Measurements from ENCODE around the gene CCNC. TPM values are rescaled to one million over a fixed set of nuclear protein-coding genes. Genes with fewer than 3 reads are reported as not detected.

The CCNC gene
- total RNA-seq, 4 donors from 2014 or later, result 35.6 to 69.4 (median 67.1) TPM

DNA sequence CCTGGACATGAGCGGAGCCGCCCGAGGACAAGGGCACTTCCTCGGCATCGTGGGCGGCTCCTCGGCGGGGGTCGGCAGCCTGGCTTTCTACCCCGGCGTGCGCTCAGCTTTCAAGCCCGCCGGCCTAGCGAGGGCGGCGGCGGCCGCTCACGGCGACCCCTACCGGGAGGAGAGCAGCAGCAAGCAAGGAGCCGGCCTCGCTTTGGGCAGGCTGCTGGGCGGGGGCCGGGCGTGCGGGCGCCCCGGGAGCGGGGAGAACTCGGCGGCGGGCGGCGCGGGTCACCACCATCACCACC, 44.9 kb upstream of the CCNC start:
- peaks cover 31 to 100% (median 66%) of the 10 kb centered on the region in 4 donors for H3K27me3 ChIP-seq
- no CpG with 5 or more reads among the region's 37 CpGs for WGBS, 2 donors
- H3K4me3 ChIP-seq, result peak overlapping the region; percentile 34 to 68 (median 48)
- H3K36me3 ChIP-seq, result no peaks in the 10 kb centered on the region
- no peak overlapping the region for H3K27ac ChIP-seq
- intact Hi-C loops (cut with DNase I), result no loop called here
- no peaks in the 10 kb centered on the region for H3K9me3 ChIP-seq
- no peak for TF ChIP-seq POLR2A (IDR thresholded peaks at IDR 0.05)
- TF ChIP-seq, protein P1, sequence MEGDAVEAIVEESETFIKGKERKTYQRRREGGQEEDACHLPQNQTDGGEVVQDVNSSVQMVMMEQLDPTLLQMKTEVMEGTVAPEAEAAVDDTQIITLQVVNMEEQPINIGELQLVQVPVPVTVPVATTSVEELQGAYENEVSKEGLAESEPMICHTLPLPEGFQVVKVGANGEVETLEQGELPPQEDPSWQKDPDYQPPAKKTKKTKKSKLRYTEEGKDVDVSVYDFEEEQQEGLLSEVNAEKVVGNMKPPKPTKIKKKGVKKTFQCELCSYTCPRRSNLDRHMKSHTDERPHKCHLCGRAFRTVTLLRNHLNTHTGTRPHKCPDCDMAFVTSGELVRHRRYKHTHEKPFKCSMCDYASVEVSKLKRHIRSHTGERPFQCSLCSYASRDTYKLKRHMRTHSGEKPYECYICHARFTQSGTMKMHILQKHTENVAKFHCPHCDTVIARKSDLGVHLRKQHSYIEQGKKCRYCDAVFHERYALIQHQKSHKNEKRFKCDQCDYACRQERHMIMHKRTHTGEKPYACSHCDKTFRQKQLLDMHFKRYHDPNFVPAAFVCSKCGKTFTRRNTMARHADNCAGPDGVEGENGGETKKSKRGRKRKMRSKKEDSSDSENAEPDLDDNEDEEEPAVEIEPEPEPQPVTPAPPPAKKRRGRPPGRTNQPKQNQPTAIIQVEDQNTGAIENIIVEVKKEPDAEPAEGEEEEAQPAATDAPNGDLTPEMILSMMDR (IDR thresholded peaks at IDR 0.05), result peak in 2 of 6 experiments; percentile 23 to 40
- DNase-seq, result no peak
- peaks cover 19 to 26% (median 21%) of the 10 kb centered on the region in 3 donors for H3K4me1 ChIP-seq

DNA sequence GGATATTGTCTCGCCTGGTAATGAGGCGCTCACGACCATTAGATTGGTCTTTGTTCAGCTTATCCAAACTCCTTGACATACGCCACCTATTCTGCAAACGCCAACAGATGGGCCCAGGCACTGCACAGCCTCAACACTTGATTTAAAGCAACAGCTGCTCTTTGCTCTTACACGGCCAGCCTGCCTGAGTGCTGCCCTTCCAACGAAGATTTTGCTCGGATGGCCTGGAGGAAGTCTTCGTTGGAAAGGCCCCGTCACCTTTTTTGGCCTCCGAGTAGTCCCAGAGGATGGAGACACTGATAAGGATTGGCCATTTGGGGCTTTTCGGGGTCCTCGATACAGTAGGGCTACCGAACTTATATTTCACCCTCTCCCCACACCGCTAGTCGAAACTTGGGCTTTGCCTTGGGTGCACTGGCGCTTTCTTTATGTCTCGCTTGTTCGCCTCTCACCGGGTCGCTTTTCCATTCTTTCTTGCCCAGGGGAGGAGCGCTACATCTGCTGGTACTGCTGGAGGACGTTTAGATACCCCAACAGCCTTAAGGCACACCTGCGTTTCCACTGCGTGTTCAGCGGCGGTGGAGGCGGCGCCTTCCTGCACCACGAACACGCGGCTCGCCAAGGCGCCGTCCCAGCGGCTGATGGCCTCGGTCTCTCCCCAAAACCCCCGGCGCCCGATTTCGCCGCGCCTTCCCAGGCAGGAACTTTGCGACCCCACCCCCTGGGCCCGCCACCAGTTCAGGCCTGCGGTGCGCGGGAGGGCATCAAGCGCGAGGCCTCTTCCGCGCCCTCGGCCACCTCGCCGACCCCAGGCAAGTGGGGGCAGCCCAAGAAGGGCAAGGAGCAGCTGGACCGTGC, 44.3 kb upstream of the CCNC start:
- TF ChIP-seq, protein P1 (IDR thresholded peaks at IDR 0.05), result no peak
- TF ChIP-seq POLR2A (IDR thresholded peaks at IDR 0.05), result no peak
- 20 to 26% methylated on average over 20 to 28 of the region's 56 CpGs for WGBS, 2 donors
- DNase-seq, result no peak
- Histone ChIP-seq H3K27ac (no peak overlapping the region), H3K27me3 (peaks cover 33 to 100% (median 67%) of the 10 kb centered on the region in 4 donors), H3K9me3 (no peaks in the 10 kb centered on the region), H3K4me1 (peaks cover 19 to 31% (median 21%) of the 10 kb centered on the region in 3 donors), H3K4me3 (peak overlapping the region; percentile 34 to 68 (median 48)), H3K36me3 (no peaks in the 10 kb centered on the region)
- intact Hi-C loops (cut with DNase I), result no loop called here

DNA sequence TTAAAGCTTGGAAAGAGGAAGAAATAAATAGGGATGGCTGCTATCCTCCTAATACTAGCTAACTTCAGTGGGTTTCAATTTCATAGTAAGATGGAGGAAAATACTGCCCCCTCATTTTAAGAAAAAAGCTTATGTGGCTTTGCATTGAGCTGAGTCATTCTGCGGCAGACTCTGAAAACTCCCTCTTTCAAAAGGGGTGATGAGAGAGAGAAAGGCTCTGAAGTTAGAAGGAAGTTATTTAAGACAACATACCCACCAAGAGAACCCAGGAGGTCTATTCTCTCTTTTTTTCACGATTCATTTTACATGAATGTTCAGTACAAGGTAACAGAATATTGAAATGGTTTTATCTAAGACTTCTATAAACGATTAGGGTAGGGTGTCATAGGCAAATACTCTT, 42.7 kb upstream of the CCNC start:
- Histone ChIP-seq H3K27me3 (peaks cover 41 to 100% (median 72%) of the 10 kb centered on the region in 4 donors), H3K4me3 (no peak overlapping the region), H3K36me3 (no peaks in the 10 kb centered on the region), H3K4me1 (peaks cover 19 to 46% (median 21%) of the 10 kb centered on the region in 3 donors), H3K27ac (no peak overlapping the region), H3K9me3 (no peaks in the 10 kb centered on the region)
- 4 to 8% methylated on average over 3 of the region's 3 CpGs for WGBS, 2 donors
- TF ChIP-seq POLR2A (IDR thresholded peaks at IDR 0.05), result no peak
- TF ChIP-seq, protein P1 (IDR thresholded peaks at IDR 0.05), result no peak
- DNase-seq, result no peak
- intact Hi-C loops (cut with DNase I), result no loop called here

- H3K36me3 ChIP-seq, result no peaks in the 10 kb centered on the region
- H3K4me3 ChIP-seq, result no peak overlapping the region
- H3K9me3 ChIP-seq, result no peaks in the 10 kb centered on the region
- 6 to 21% methylated on average over 2 of the region's 2 CpGs for WGBS, 2 donors
- DNase-seq, result no peak
- TF ChIP-seq, protein P1 (IDR thresholded peaks at IDR 0.05), result no peak
- TF ChIP-seq POLR2A (IDR thresholded peaks at IDR 0.05), result no peak
- intact Hi-C loops (cut with DNase I), result no loop called here
- H3K4me1 ChIP-seq, result peaks cover 19 to 51% (median 21%) of the 10 kb centered on the region in 3 donors
- H3K27ac ChIP-seq, result no peak overlapping the region
- H3K27me3 ChIP-seq, result peaks cover 48 to 100% (median 73%) of the 10 kb centered on the region in 4 donors
Measured at GRCh38 chr6:99609905-99610489, 41.5 kb upstream of the CCNC start.

DNA sequence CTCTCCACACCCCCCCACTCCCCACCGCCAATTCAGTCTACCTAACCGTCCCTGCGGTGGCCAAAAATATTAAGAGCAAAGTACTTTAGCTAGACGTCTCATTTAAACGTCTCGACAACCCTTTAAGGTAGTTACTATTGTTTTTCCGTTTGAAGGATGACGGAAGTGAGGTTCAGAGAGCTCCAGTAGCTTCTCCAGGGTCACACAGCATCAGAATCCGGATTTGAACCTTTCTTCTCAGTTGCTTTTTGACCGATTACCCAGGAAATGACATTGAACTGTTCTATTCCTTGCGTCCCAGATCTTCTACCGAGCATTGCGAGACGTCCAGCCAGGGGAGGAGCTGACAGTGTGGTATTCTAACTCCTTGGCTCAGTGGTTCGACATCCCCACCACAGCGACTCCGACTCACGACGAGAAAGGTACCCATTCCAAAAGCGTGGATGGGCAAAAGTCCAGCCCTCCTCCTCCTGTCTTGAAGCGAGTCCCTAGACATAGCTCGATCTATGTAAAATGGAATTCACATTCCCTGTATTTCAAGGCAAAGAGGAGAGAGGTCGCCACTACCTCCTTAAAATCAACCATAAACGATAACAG, 40.5 kb upstream of the CCNC start:
- no peak overlapping the region for H3K4me3 ChIP-seq
- WGBS, 2 donors, result 15 to 20% methylated on average over 21 to 22 of the region's 24 CpGs
- no peaks in the 10 kb centered on the region for H3K9me3 ChIP-seq
- DNase-seq, result no peak
- peaks cover 11 to 51% (median 14%) of the 10 kb centered on the region in 3 donors for H3K4me1 ChIP-seq
- no peaks in the 10 kb centered on the region for H3K36me3 ChIP-seq
- TF ChIP-seq POLR2A (IDR thresholded peaks at IDR 0.05), result no peak
- TF ChIP-seq, protein P1 (IDR thresholded peaks at IDR 0.05), result no peak
- intact Hi-C loops (cut with DNase I), result no loop called here
- H3K27me3 ChIP-seq, result peaks cover 46 to 100% (median 73%) of the 10 kb centered on the region in 4 donors
- no peak overlapping the region for H3K27ac ChIP-seq
